Vagina (tissue), 2 donors: ENCODE data around the gene MTA1. TPM values are rescaled to one million over a fixed set of nuclear protein-coding genes. Genes with fewer than 3 reads are reported as not detected.

Source experiments
- DNase-seq, 2 donors: peaks; one replicate each; pipeline ENCODE4 v3.0.0-alpha.2; 2017; ENCODE audit errors: extremely low spot score in 2 of 2
- H3K27ac ChIP-seq: fragments of 200-600 bp; sonication (generic); one replicate; pipeline ENCODE4 v1.5.1; 2019
- H3K27me3 ChIP-seq: fragments of 200-600 bp; sonication (generic); one replicate; pipeline ENCODE4 v1.5.1; 2019
- H3K36me3 ChIP-seq, 2 donors: fragments of 200-600 bp; sonication (generic); one replicate each; pipeline ENCODE4 v1.5.1; 2017 to 2019
- H3K4me1 ChIP-seq: fragments of 200-600 bp; sonication (generic); one replicate; pipeline ENCODE4 v1.5.1; 2019
- H3K4me3 ChIP-seq, 2 donors: fragments of 200-600 bp; sonication (generic); 1 replicate in 1 of 2; 2 replicates in 1 of 2; pipeline ENCODE4 v1.5.1; 2016 to 2019
- H3K9me3 ChIP-seq: fragments of 200-600 bp; sonication (generic); one replicate; pipeline ENCODE4 v1.5.1; 2019
- POLR2A ChIP-seq, 2 donors: fragments of 450-650 bp; IDR thresholded peaks; one replicate each; pipeline ENCODE4 v1.6.1; 2017; ENCODE audit warnings: antibody characterized with exemption in 2 of 2, mild to moderate bottlenecking in 2 of 2, moderate library complexity in 2 of 2
- POLR2AphosphoS5 ChIP-seq, 2 donors: sonication (generic); formaldehyde crosslinking; IDR thresholded peaks; one replicate each; pipeline ENCODE4 v1.9.0; 2017; ENCODE audit warnings: antibody characterized with exemption in 2 of 2, mild to moderate bottlenecking in 2 of 2, low read depth in 1 of 2; ENCODE audit not compliant: insufficient read depth in 1 of 2
- intact Hi-C: fragments of 100-400 bp; cut with DNase I; formaldehyde crosslinking; loops from one replicate; pipeline ENCODE4 v1.15.1; 2023
- total RNA-seq: library from RNA; depleted of rRNA; stranded (reverse); fragments of >200 nt; gene quantifications from one replicate; pipeline ENCODE4 v1.2.3, GENCODE V29; 2016
- TF ChIP-seq, protein P1 (sequence below), 3 experiments: fragments of 450-650 bp in 2 of 3; fragments of 200-600 bp in 1 of 3; sonication (generic) in 1 of 3; IDR thresholded peaks; one replicate each; pipeline ENCODE4 v1.5.1; 2017 to 2019; ENCODE audit warnings: antibody characterized with exemption in 3 of 3, mild to moderate bottlenecking in 2 of 3, moderate library complexity in 2 of 3

Gene MTA1
- total RNA-seq, 1 donor from 2014 or later: 82.7 TPM

DNA sequence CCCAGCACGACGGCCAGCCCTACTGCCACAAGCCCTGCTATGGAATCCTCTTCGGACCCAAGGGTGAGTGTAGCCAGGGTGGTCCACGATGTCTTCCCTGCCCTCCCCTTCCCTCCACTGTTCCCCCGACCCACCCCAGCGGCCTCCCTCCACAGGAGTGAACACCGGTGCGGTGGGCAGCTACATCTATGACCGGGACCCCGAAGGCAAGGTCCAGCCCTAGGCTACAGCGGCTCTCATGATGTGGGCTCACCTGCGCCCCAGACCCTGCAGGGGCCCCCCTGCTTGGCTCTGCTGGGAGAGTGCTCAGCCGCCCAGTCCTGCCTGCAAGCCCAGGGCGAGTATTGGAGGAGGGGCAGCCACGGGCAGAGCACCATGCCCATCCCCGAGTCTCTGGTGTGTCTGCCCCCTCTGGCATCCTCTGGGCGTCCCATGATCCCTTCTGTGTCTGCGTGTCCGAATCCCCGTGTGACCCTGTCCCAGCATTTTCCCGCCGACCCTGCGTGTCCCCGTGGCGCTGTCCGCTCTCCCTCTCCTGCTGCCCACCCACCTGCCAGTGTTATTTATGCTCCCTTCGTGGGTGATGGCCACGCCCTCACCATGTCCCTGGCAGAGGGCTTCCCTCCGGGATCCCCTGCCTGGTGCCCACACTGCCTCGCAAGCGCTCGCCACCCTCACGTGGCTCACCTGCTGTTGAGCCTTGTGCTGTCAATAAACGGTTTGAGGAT lies 60.0 kb downstream of the MTA1 start:
- intact Hi-C loops: loop anchor here (5.0 kb wide), 1 partner anchor 392 kb away; no protein-coding TSS in a partner anchor
- no peaks in the 10 kb centered on the region for H3K36me3 ChIP-seq
- DNase-seq: no peak
- H3K27ac ChIP-seq: peak overlapping the region; percentile 97
- H3K27me3 ChIP-seq: peaks cover 4% of the 10 kb centered on the region
- H3K4me1 ChIP-seq: peaks cover 90% of the 10 kb centered on the region
- H3K9me3 ChIP-seq: no peaks in the 10 kb centered on the region
- no peak overlapping the region for H3K4me3 ChIP-seq
- TF ChIP-seq, protein P1, sequence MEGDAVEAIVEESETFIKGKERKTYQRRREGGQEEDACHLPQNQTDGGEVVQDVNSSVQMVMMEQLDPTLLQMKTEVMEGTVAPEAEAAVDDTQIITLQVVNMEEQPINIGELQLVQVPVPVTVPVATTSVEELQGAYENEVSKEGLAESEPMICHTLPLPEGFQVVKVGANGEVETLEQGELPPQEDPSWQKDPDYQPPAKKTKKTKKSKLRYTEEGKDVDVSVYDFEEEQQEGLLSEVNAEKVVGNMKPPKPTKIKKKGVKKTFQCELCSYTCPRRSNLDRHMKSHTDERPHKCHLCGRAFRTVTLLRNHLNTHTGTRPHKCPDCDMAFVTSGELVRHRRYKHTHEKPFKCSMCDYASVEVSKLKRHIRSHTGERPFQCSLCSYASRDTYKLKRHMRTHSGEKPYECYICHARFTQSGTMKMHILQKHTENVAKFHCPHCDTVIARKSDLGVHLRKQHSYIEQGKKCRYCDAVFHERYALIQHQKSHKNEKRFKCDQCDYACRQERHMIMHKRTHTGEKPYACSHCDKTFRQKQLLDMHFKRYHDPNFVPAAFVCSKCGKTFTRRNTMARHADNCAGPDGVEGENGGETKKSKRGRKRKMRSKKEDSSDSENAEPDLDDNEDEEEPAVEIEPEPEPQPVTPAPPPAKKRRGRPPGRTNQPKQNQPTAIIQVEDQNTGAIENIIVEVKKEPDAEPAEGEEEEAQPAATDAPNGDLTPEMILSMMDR (IDR thresholded peaks at IDR 0.05): no peak
- TF ChIP-seq POLR2A (IDR thresholded peaks at IDR 0.05) (no peak), POLR2AphosphoS5 (IDR thresholded peaks at IDR 0.05; ENCODE audit: insufficient read depth in 1 of 2, low read depth in 1 of 2) (no peak)

DNA sequence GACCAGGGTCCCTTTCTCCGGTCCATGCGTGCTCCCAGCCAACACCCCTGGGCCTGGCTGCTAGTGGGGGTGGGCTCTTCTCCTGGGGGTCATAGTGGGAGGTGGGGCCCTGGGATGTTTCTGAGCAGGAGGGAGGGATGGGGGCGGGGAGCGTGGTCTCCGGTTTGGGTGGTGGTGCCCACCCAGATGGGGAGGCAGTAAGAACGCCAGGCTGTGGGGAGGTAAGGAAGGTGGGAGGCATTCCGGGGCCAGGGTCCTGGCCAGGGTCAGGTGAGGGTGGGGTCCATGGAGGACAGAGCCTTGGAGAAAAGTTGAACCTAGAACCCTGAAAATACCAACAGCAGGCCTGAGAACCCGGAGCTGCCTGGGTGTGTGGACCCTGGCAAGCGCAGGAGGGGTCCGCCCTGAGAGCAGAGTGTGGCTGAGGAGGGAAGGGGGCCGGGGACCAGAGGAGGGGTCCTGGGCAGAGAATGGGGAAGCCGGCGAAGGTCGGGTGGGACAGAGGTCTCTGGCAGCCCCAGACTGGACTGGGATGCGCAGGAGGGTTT lies 60.6 kb downstream of the MTA1 start:
- Histone ChIP-seq H3K36me3 (no peaks in the 10 kb centered on the region), H3K27ac (peak overlapping the region; percentile 97), H3K27me3 (no peaks in the 10 kb centered on the region), H3K4me1 (peaks cover 92% of the 10 kb centered on the region), H3K4me3 (no peak overlapping the region), H3K9me3 (no peaks in the 10 kb centered on the region)
- TF ChIP-seq, protein P1 (IDR thresholded peaks at IDR 0.05): no peak
- no peak for TF ChIP-seq POLR2A (IDR thresholded peaks at IDR 0.05)
- no peak for TF ChIP-seq POLR2AphosphoS5 (IDR thresholded peaks at IDR 0.05; ENCODE audit: insufficient read depth in 1 of 2, low read depth in 1 of 2)
- DNase-seq: no peak
- intact Hi-C loops: loop anchor here (5.0 kb wide), 1 partner anchor 393 kb away; no protein-coding TSS in a partner anchor

DNA sequence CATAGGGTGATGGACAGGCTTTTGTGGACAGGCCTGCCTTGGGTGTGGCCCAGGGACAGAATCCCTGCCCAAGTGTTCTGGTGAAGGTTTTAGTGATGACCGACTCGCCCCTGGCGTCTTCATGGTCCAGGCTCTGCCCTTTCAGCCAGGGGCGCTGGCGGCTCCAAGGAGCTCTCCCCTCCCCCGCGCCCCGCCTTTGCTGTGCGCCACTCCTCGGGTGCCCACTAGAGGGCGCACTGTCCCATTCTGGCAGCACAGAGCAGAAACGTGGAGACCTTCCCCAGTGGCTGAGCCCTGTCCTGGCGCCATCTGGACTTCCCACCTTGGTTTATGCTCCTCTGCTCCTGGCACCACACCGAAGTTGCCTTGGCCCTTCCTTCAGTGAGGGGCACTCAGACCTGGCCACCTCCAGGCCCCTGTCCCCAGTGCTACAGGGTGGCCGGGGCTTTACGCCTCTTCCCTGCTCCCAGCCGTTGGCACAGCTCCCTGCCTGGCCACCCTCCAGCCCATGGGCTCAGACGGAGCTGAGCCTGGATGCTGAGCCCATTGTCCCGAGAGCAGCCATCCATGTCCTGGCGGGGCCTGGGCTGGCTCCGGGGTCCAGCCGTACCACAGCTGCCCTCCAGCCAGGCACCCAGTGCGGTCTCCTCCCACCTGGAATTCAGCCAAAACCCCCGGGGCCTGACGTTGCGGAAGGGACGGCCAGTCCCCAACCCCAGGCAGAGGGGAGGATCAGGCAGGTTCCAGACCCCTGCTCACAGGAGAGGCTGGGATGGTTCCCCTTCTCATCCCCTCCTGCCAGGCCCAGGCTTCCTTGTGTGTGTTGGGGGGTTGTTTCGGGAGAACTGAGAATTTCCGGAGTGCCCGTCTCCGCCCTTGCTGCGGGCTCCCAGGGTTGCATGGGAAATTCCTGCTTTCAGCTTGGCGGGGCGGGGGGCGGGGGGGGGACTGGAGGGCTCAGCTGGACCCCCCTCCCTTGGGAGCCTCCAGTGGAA lies 61.5 kb downstream of the MTA1 start:
- no peak for DNase-seq
- Histone ChIP-seq H3K4me1 (peaks cover 92% of the 10 kb centered on the region), H3K27ac (peak overlapping the region; percentile 97), H3K4me3 (peak overlapping the region; percentile 38 to 45), H3K27me3 (no peaks in the 10 kb centered on the region), H3K36me3 (no peaks in the 10 kb centered on the region), H3K9me3 (no peaks in the 10 kb centered on the region)
- TF ChIP-seq POLR2A (IDR thresholded peaks at IDR 0.05): no peak
- TF ChIP-seq, protein P1 (IDR thresholded peaks at IDR 0.05): peak; percentile 92 to 97 (median 94)
- TF ChIP-seq POLR2AphosphoS5 (IDR thresholded peaks at IDR 0.05; ENCODE audit: insufficient read depth in 1 of 2, low read depth in 1 of 2): peak; percentile 81 to 84
- intact Hi-C loops: loop anchor here (5.0 kb wide), 1 partner anchor 394 kb away; no protein-coding TSS in a partner anchor

DNA sequence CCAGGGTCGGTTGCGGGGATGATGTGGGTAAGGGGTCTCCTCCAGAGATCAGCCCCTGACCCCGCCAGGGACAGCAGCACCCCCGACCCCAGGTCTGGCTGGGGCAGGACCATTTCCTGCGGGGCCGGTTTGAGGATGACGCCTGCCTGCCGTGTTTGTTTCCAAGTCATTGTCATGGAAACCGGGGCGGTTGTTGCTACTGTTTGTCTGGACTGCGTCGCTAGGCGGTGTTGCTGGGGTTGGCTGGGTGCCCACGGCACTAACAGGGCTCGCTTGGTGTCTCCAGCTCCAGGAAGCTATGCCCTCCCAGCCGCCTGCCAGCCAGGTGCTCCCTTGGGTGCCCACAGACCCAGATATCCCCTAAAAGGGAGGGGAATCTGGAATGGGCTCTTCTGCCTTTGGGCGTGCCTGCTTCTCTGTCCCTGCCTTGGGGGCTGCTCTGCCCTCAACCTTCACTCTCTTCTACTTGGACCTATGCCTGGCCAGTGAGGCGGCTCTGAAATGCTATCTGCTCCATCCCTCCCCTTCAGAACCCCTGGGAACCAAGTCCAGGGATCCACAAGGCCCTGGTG lies 62.3 kb downstream of the MTA1 start:
- Histone ChIP-seq H3K4me1 (peaks cover 92% of the 10 kb centered on the region), H3K4me3 (peak overlapping the region; percentile 38 to 45), H3K27ac (peak overlapping the region; percentile 97), H3K9me3 (no peaks in the 10 kb centered on the region), H3K36me3 (no peaks in the 10 kb centered on the region), H3K27me3 (no peaks in the 10 kb centered on the region)
- intact Hi-C loops: loop anchor here (5.0 kb wide), 1 partner anchor 395 kb away; no protein-coding TSS in a partner anchor
- no peak for DNase-seq
- TF ChIP-seq POLR2AphosphoS5 (IDR thresholded peaks at IDR 0.05; ENCODE audit: insufficient read depth in 1 of 2, low read depth in 1 of 2): peak in 1 of 2 donors; percentile 14
- no peak for TF ChIP-seq POLR2A (IDR thresholded peaks at IDR 0.05)
- TF ChIP-seq, protein P1 (IDR thresholded peaks at IDR 0.05): peak in 2 of 3 experiments; percentile 5 to 12
